ENCODE results near the gene COPG1. TPM values are rescaled to one million over a fixed set of nuclear protein-coding genes. Genes with fewer than 3 reads are reported as not detected.

The COPG1 gene
- total RNA-seq, 1 donor from 2014 or later = 276 TPM

DNA sequence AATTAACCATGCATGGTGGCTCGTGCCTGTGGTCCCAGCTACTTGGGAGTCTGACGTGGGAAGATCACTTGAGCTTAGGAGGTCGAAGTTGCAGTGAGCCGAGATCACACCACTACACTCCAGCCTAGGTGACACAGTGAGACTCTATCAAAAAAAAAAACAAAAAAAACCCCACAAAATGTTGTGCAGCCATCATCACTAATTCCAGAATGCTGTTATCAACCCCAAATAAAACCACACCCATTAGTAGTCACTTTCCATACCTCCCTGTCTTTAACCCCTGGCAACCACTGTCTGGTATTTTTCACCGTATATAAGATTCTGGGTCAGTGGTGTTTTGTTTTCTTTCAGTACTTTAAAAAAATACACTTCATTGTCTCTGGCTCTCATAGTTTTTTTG is 45.9 kb downstream of the COPG1 start:
- Mint-ChIP-seq H3K9me3 (ENCODE audit: low read depth) (no peaks in the 10 kb centered on the region), H3K36me3 (ENCODE audit: low read depth) (peaks cover 31% of the 10 kb centered on the region), H3K4me1 (ENCODE audit: low read depth) (peaks cover 9% of the 10 kb centered on the region), H3K27ac (ENCODE audit: unreplicated experiment) (no peak overlapping the region), H3K4me3 (ENCODE audit: unreplicated experiment) (no peak overlapping the region), H3K27me3 (ENCODE audit: low read depth) (no peaks in the 10 kb centered on the region)
- no peak for DNase-seq (ENCODE audit: low spot score)
- TF ChIP-seq, protein P1, sequence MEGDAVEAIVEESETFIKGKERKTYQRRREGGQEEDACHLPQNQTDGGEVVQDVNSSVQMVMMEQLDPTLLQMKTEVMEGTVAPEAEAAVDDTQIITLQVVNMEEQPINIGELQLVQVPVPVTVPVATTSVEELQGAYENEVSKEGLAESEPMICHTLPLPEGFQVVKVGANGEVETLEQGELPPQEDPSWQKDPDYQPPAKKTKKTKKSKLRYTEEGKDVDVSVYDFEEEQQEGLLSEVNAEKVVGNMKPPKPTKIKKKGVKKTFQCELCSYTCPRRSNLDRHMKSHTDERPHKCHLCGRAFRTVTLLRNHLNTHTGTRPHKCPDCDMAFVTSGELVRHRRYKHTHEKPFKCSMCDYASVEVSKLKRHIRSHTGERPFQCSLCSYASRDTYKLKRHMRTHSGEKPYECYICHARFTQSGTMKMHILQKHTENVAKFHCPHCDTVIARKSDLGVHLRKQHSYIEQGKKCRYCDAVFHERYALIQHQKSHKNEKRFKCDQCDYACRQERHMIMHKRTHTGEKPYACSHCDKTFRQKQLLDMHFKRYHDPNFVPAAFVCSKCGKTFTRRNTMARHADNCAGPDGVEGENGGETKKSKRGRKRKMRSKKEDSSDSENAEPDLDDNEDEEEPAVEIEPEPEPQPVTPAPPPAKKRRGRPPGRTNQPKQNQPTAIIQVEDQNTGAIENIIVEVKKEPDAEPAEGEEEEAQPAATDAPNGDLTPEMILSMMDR (IDR thresholded peaks at IDR 0.05) = no peak

DNA sequence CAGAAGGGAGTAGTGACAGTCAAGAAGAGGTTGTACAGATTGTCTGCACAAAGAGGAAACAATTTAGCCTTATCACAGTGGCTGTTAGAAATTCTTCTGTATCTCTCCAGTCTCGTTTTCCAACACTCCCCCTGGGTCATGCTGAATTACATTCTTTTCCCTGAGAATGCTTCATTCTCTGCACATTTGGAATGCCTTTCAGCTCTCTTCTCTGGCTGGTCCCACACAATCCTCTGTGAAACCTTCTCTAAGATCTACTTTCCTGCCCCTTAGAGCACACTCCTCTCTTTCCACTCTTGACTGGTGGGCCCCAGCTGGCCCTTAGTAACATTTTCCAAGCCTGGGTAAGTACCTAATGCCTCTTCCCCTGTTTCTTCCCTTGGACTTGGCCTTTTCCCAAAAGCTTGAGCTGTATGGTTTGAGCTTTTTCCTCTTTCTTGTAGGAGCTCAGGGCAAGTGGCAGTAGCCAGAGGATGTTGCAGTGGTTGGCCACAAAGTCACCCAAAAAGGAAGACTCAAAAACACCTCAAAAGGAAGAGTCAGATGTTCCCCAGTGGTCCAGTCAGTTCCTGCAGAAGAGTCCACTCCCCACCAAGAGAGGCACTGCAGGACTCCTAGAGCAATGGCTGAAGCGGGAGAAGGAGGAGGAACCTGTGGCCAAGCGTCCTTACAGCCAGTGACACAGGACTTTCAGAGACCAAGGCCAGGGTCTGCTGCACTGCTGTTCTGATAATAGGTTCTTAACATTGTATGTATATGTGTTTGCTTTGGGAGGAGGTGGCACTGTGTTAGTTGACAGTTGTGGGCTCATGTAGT is 54.9 kb downstream of the COPG1 start:
- H3K9me3 Mint-ChIP-seq (ENCODE audit: low read depth) = no peaks in the 10 kb centered on the region
- TF ChIP-seq, protein P1 (IDR thresholded peaks at IDR 0.05) = no peak
- no peak overlapping the region for H3K4me3 Mint-ChIP-seq (ENCODE audit: unreplicated experiment)
- no peak for DNase-seq (ENCODE audit: low spot score)
- peak overlapping the region; percentile 73 for H3K27ac Mint-ChIP-seq (ENCODE audit: unreplicated experiment)
- H3K36me3 Mint-ChIP-seq (ENCODE audit: low read depth) = peaks cover 15% of the 10 kb centered on the region
- H3K27me3 Mint-ChIP-seq (ENCODE audit: low read depth) = no peaks in the 10 kb centered on the region
- H3K4me1 Mint-ChIP-seq (ENCODE audit: low read depth) = peaks cover 36% of the 10 kb centered on the region

DNA sequence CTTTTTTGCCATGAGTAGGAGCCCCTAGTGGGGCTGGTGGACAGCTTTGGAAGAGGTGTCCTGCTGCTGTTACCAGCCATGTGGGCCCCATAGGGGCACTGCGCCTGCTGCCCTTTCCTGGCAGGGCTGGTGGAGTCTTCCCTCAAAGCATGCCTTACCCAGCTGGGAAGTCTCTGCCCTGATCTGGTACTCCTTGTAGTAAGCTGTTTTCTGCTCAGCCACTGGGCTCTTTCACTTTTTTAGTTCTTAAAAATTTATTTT is 55.5 kb downstream of the COPG1 start:
- TF ChIP-seq, protein P1 (IDR thresholded peaks at IDR 0.05) = no peak
- Mint-ChIP-seq H3K4me3 (ENCODE audit: unreplicated experiment) (no peak overlapping the region), H3K36me3 (ENCODE audit: low read depth) (peaks cover 12% of the 10 kb centered on the region), H3K27ac (ENCODE audit: unreplicated experiment) (peak overlapping the region; percentile 73), H3K9me3 (ENCODE audit: low read depth) (no peaks in the 10 kb centered on the region), H3K27me3 (ENCODE audit: low read depth) (no peaks in the 10 kb centered on the region), H3K4me1 (ENCODE audit: low read depth) (peaks cover 36% of the 10 kb centered on the region)
- DNase-seq (ENCODE audit: low spot score) = no peak

DNA sequence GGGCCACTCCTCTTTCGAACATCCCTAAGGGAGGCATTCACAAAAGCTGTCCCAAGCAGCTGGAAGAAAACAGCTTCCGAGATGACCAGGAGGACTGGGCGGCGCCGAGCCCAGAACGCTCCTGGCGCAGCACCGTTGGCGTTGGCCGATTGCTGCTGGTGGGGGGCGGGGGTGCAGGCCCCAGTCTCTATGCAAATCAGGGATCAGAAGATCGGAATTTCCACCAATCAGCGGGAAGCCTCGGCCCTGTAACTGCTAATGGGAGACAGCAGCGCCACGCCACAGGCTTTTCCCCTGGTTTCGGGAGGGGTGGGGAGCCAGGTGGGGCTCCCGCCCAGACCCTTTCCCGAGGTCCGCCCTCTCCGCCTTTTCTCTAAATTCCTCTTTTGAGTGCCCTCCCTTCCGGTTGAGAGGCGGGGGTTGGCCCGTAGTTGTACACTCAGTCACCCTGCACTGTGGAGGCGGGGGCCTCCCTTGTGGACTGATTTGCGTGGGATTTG is 56.2 kb downstream of the COPG1 start:
- Mint-ChIP-seq H3K36me3 (ENCODE audit: low read depth) (peaks cover 12% of the 10 kb centered on the region), H3K27me3 (ENCODE audit: low read depth) (no peaks in the 10 kb centered on the region), H3K27ac (ENCODE audit: unreplicated experiment) (peak overlapping the region; percentile 49), H3K4me1 (ENCODE audit: low read depth) (peaks cover 36% of the 10 kb centered on the region), H3K9me3 (ENCODE audit: low read depth) (no peaks in the 10 kb centered on the region), H3K4me3 (ENCODE audit: unreplicated experiment) (peak overlapping the region; percentile 48)
- TF ChIP-seq, protein P1 (IDR thresholded peaks at IDR 0.05) = no peak
- DNase-seq (ENCODE audit: low spot score) = no peak

DNA sequence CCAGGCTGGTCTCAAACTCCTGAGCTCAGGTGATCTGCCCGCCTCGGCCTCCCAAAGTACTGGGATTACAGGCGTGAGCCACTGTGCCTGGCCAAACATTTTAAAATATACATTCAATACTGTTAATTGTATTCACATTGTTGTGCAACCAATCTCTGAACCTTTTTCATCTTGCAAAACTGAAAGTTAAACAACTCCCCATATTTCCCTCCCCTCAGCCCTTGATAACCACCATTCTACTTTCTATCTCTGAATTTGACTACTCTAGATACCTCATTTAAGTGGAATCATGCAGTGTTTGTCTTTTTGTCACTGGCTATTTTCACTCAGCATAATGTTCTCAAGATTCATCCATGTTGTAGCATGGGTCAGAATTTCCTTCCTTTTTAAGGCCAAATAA is 59.2 kb downstream of the COPG1 start:
- peaks cover 24% of the 10 kb centered on the region for H3K4me1 Mint-ChIP-seq (ENCODE audit: low read depth)
- TF ChIP-seq, protein P1 (IDR thresholded peaks at IDR 0.05) = no peak
- DNase-seq (ENCODE audit: low spot score) = no peak
- H3K9me3 Mint-ChIP-seq (ENCODE audit: low read depth) = no peaks in the 10 kb centered on the region
- no peak overlapping the region for H3K27ac Mint-ChIP-seq (ENCODE audit: unreplicated experiment)
- no peaks in the 10 kb centered on the region for H3K27me3 Mint-ChIP-seq (ENCODE audit: low read depth)
- no peak overlapping the region for H3K4me3 Mint-ChIP-seq (ENCODE audit: unreplicated experiment)
- peaks cover 4% of the 10 kb centered on the region for H3K36me3 Mint-ChIP-seq (ENCODE audit: low read depth)

Measured in chondrocyte (in vitro differentiated cells).